Activated naive CD8-positive, alpha-beta T cell treated with anti-CD3 and anti-CD28 coated beads, Interleukin-2, amount 10 ng/mL, durations not matched to agents 7 days and 5 days (primary cell): ENCODE data around the gene CMC4. TPM values are rescaled to one million over a fixed set of nuclear protein-coding genes. Genes with fewer than 3 reads are reported as not detected.

Experiments
- ATAC-seq: fragments of 150-1000 bp; cut with Tn5 transposase; one replicate; pipeline ENCODE4 v1.10.0; 2021; ENCODE audit warnings: low read depth, moderate library complexity
- POLR2A ChIA-PET: fragments of 350-600 bp; sonication (Branson Sonifier 250); formaldehyde crosslinking; loops from one replicate; lab custom pipeline; 2021; ENCODE audit warnings: antibody characterized with exemption; lab: Charles Lee
- DNase-seq: peaks from one replicate; pipeline ENCODE4 v3.0.0; 2021
- H3K27ac Mint-ChIP-seq: one replicate; pipeline ENCODE4 v1.8.0; 2022; ENCODE audit warnings: mild to moderate bottlenecking, mixed read lengths
- H3K27me3 Mint-ChIP-seq: one replicate; pipeline ENCODE4 v1.8.0; 2022; ENCODE audit warnings: mild to moderate bottlenecking, moderate library complexity, mixed read lengths
- H3K36me3 Mint-ChIP-seq: one replicate; pipeline ENCODE4 v1.8.0; 2021; ENCODE audit warnings: mild to moderate bottlenecking, mixed read lengths
- H3K4me1 Mint-ChIP-seq: one replicate; pipeline ENCODE4 v1.8.0; 2021; ENCODE audit warnings: mixed read lengths
- H3K4me3 Mint-ChIP-seq: one replicate; pipeline ENCODE4 v1.8.0; 2022; ENCODE audit warnings: mild to moderate bottlenecking, moderate library complexity, mixed read lengths
- H3K9me3 Mint-ChIP-seq: one replicate; pipeline ENCODE4 v1.8.0; 2021; ENCODE audit warnings: mixed read lengths
- total RNA-seq, 2 experiments: library from RNA; stranded (reverse); gene quantifications; one replicate each; pipeline ENCODE4 v1.2.3, GENCODE V29; 2021

The CMC4 gene
- total RNA-seq, 2 experiments from 2014 or later: 6.7 to 7.5 TPM

DNA sequence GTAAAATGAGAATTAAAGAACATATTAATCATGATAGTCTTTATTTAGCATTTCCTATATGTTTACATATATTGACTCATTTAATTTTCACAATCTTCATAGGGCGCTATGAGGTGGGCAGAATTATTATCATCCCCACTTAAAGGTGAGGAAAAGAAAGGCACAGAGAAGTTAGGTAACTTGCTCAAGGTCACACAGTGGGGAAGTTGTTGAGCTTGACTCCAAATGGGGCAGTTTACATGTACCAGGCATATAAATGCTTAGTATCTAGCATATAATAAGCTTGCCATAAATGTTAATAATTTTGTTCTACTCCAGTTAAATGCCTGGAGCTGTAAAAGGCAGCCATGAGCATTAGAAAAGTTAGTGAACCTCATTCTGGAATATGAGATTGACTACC, 1.5 kb downstream of the CMC4 start:
- H3K9me3 Mint-ChIP-seq: no peaks in the 10 kb centered on the region
- ATAC-seq (no peak), DNase-seq (no peak)
- POLR2A ChIA-PET: no interaction called here
- no peaks in the 10 kb centered on the region for H3K27me3 Mint-ChIP-seq
- H3K36me3 Mint-ChIP-seq: peaks cover 5% of the 10 kb centered on the region
- no peak overlapping the region for H3K27ac Mint-ChIP-seq
- H3K4me3 Mint-ChIP-seq: peak overlapping the region; percentile 91
- H3K4me1 Mint-ChIP-seq: peaks cover 33% of the 10 kb centered on the region

DNA sequence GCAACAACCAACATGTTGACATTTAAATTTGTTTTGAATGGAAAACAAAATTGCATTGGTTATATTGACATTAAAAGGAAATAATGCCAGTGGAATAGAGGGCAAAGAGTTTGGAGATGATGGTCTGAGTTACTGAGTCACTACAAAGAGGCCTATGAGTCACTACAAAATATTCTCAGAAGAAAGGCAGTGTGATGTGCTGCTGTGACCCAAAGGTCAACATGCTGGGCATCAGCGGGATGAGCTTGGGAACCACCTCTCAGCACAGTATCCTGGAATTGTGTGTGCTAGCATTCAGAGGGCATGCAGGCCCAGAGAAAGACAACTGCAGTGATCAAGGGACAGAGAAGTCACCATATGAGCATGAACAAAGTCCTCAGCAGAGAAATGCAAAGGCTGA, 2.8 kb downstream of the CMC4 start:
- Mint-ChIP-seq H3K4me1 (peaks cover 22% of the 10 kb centered on the region), H3K27me3 (no peaks in the 10 kb centered on the region), H3K4me3 (peak overlapping the region; percentile 44), H3K27ac (no peak overlapping the region), H3K9me3 (no peaks in the 10 kb centered on the region), H3K36me3 (peaks cover 5% of the 10 kb centered on the region)
- no peak for DNase-seq
- POLR2A ChIA-PET: no interaction called here
- ATAC-seq: no peak

DNA sequence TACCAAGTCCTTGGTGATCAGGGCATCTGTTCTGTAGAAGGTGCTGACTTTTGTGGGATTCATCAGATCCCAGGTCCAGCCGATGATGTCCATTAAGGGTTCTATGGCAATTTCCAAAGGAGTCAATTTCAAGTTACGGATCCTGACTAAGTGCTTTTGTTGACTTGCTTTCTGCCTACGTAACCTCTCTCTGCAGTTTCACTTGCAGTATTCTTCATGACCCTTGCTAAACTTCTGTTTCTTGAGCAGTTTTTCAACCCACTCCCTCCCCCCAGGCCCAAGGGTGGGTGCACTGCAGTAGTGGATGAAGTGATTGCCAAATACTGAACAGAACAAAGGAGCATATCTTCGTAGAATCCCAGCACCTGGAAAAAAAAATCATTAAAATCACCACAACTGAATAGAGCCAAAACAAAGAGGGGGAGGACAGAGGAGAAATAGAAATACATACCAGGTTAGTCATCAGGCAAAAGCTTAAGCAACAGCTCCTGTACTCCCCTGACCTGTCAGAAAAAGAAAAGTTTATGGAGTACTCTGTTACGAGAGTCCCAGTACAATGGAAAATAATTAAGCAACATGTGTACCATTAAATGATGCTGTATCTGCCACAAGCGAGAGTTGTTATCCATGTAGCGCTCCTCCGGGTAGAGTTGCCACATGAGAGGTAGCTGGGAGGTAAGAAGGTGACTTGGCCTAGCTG, 5.8 kb downstream of the CMC4 start:
- H3K27me3 Mint-ChIP-seq: no peaks in the 10 kb centered on the region
- POLR2A ChIA-PET: no interaction called here
- peaks cover 16% of the 10 kb centered on the region for H3K4me1 Mint-ChIP-seq
- no peaks in the 10 kb centered on the region for H3K9me3 Mint-ChIP-seq
- DNase-seq (no peak), ATAC-seq (no peak)
- no peak overlapping the region for H3K27ac Mint-ChIP-seq
- no peak overlapping the region for H3K4me3 Mint-ChIP-seq
- peaks cover 2% of the 10 kb centered on the region for H3K36me3 Mint-ChIP-seq

DNA sequence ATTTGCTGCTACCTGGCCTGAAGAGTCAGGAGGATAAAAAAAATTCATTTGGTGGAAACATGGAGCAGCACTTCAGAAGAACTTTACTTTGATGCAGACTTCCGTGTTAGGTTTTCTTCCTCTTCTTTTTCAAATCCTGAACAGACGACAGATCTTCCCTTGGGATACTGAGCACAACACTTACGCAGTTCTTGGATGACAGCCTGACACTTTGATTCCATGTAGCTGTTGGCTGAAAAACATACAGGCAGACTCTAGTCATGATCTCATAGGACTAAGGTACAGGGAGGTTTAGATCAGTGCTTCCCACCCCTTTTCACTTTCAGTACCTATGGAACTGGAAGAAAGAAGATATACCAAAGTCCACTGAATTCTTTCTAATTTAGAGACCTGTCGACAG, 9.2 kb downstream of the CMC4 start:
- Mint-ChIP-seq H3K9me3 (no peaks in the 10 kb centered on the region), H3K36me3 (peaks cover 2% of the 10 kb centered on the region), H3K27ac (no peak overlapping the region), H3K4me3 (no peak overlapping the region), H3K27me3 (no peaks in the 10 kb centered on the region), H3K4me1 (peaks cover 10% of the 10 kb centered on the region)
- no peak for DNase-seq
- ATAC-seq: no peak
- POLR2A ChIA-PET: no interaction called here

DNA sequence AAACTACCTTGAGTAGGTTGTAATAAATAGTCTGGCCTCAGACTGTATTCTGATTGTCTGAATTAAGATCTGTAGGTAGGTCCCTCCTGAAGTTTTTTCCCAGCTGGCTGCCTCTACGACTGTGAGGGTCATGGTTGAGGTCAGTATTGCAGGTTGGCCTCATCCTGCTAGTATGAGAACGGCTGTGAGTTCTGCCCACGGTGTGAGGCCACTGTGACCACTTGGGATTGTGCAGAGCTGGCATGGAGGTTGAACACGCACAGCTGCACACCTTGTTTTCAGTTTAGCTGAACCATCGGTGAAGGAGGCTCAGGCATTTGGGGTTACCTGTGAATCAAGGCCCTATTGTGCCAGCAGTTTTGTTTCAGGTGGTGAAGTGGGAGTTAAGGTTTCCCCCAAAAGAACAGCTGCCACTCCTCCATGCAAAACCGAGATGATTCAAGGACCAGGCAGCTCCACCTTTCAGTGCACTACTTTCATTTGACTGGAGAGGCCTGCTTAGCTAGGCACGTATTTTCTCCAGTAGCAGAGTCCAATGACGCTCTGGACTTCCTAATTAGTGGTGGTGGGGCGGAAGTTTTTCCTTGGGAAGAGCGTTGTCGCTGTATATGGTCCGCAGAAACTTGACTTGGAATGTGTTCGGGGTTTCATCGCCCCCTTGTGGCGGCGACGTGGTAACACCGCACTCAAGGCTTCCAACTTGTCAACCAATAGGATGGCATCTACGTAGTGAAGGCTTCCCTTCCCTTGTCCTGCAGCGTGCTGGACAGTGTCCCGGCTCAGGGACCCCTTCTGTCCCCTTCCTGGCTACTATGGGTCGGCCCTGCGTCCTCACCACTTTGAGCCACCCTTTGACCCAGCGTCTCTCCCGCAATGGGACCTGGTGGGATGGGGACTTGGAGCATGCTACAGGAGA, 13.8 kb downstream of the CMC4 start:
- DNase-seq (peak; percentile 53), ATAC-seq (peak; percentile 77)
- Mint-ChIP-seq H3K27me3 (no peaks in the 10 kb centered on the region), H3K9me3 (no peaks in the 10 kb centered on the region), H3K4me3 (peak overlapping the region; percentile 76), H3K4me1 (peaks cover 24% of the 10 kb centered on the region), H3K27ac (peak overlapping the region; percentile 78), H3K36me3 (peaks cover 9% of the 10 kb centered on the region)
- POLR2A ChIA-PET: interaction anchor here (0.6 to 1.6 kb wide), 3 partner anchors 15 to 510 kb away, joined by 3 read pairs; partner anchors contain the start of gene G6PD

DNA sequence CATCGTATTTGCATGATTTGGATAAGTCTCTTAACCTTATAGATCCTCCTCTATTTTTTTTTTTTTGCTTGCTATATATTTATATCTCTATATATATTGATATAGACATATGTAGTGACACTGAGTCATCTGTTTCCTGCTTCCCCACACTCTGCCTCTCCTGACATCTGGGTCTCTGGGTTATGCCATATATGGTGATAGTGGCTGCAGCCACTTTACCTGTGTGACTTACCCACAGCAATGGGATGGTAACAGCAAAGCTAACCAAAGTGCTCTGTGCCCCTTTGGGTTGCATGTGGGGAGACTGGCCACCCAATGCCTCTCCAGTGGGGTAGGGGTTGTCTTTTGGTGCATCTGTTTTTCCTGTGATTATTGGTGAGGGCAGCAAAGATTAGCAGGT, 14.5 kb downstream of the CMC4 start:
- no peaks in the 10 kb centered on the region for H3K27me3 Mint-ChIP-seq
- POLR2A ChIA-PET: interaction anchor here (0.6 to 1.6 kb wide), 3 partner anchors 15 to 510 kb away, joined by 3 read pairs; partner anchors contain the start of gene G6PD
- no peak for DNase-seq
- peaks cover 24% of the 10 kb centered on the region for H3K4me1 Mint-ChIP-seq
- H3K27ac Mint-ChIP-seq: peak overlapping the region; percentile 78
- no peaks in the 10 kb centered on the region for H3K9me3 Mint-ChIP-seq
- peak; percentile 75 for ATAC-seq
- H3K36me3 Mint-ChIP-seq: peaks cover 9% of the 10 kb centered on the region
- peak overlapping the region; percentile 76 for H3K4me3 Mint-ChIP-seq

DNA sequence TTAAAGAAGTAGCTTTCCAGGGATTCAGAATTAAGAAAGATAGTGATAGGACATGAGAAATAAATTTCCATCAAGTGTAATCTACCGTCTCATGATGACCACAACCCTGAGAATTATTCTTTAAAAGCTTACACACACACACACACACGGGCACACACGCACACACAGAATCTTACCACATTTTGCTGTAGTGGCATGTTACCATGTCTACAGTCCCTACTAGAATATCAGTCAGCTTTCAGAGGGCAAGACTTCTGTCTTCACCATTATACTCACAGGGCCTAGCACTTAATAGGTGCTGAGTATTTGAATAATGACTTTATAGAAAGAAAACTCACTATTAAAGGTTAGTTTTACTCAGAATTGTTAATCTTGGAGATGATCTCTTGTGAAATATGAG, 15.4 kb downstream of the CMC4 start:
- DNase-seq (no peak), ATAC-seq (no peak)
- POLR2A ChIA-PET: interaction anchor here (1.0 kb wide), 1 partner anchor 27 kb away, joined by 3 read pairs; no protein-coding TSS in a partner anchor
- no peak overlapping the region for H3K27ac Mint-ChIP-seq
- no peak overlapping the region for H3K4me3 Mint-ChIP-seq
- no peaks in the 10 kb centered on the region for H3K27me3 Mint-ChIP-seq
- H3K36me3 Mint-ChIP-seq: peaks cover 9% of the 10 kb centered on the region
- peaks cover 26% of the 10 kb centered on the region for H3K4me1 Mint-ChIP-seq
- H3K9me3 Mint-ChIP-seq: no peaks in the 10 kb centered on the region

DNA sequence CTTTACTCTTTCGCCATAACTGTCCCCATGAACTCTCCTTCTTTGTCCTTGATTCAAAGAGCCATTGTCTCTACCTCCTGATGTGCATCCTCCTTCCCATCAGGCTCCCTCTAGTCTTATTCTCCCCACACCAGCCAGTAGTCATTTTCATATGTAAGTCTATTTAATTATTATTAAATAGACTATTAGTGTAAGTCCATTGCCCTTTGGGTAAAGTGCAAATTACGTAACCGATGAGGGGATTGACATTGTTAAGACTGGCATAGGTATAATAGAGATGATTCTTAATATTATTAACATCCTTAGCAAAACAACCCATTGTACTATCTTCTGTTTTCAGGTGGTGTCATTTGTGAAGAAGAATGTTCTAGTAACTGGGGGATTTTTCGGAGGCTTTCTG, 16.7 kb downstream of the CMC4 start:
- Mint-ChIP-seq H3K27ac (no peak overlapping the region), H3K4me1 (peaks cover 32% of the 10 kb centered on the region), H3K36me3 (peaks cover 9% of the 10 kb centered on the region)

DNA sequence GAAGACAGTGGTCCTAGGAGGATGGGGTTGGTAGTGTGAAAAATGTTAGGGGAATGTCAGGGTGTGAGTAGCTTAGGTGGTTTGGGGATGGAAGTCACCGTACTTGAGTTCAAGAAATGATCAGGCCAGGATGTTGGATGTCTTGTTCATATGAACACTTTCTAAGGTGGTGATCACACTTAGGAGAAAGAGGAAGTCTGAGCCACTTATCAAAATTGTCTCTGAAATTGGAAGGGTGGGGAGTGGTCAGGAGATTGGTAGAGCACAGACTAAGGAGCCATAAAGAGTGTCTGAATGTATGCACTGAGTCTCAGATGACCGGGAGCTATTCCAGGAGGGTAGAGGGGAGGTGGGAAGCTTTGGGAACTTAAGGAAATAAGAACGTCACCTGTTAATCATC, 17.3 kb downstream of the CMC4 start:
- no peak overlapping the region for H3K4me3 Mint-ChIP-seq
- no peak overlapping the region for H3K27ac Mint-ChIP-seq
- H3K27me3 Mint-ChIP-seq: no peaks in the 10 kb centered on the region
- peaks cover 37% of the 10 kb centered on the region for H3K4me1 Mint-ChIP-seq
- peaks cover 9% of the 10 kb centered on the region for H3K36me3 Mint-ChIP-seq
- POLR2A ChIA-PET: no interaction called here
- no peak for DNase-seq
- H3K9me3 Mint-ChIP-seq: no peaks in the 10 kb centered on the region
- no peak for ATAC-seq

More for the DNA sequence above, 16.7 kb downstream of the CMC4 start:
- DNase-seq (no peak), ATAC-seq (no peak)
- Mint-ChIP-seq H3K27me3 (no peaks in the 10 kb centered on the region), H3K9me3 (no peaks in the 10 kb centered on the region), H3K4me3 (no peak overlapping the region)
- POLR2A ChIA-PET: no interaction called here

DNA sequence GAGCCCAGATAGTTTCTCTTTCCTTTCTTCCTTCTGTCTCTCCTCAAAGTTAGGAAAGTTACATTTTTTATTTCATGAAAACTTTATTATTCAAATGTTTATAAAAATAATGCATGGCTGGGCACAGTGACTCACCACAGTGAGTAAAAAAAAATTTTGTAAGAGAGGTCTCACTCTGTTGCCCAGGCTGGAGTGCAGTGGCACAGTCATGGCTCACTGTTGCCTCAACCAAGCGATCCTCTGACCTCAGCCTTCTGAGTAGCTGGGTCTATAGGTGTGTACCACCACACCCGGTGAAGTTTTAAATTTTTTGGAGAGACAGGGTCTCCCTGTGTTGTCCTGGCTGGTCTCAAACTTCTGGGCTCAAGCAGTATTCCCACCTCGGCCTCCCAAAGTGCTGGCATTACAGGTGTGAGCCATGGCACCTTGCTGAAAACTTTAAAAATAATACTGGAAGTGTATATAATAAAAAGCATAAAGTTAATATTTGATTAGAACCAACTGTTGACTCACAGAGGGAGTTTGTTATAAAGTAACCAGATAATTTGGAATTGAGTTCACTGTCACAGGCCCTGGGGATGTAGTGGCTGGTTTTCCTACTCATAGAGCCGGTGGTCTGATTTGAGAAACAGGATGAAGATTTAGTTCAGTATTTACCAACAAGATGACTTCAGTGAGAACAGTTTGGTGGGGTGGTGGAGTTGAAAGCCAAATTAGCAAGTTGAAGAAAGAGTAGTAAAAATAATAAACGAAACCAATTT, 18.0 kb downstream of the CMC4 start:
- Mint-ChIP-seq H3K9me3 (no peaks in the 10 kb centered on the region), H3K27ac (no peak overlapping the region), H3K27me3 (no peaks in the 10 kb centered on the region), H3K4me3 (no peak overlapping the region), H3K36me3 (peaks cover 9% of the 10 kb centered on the region), H3K4me1 (peaks cover 39% of the 10 kb centered on the region)
- ATAC-seq (no peak), DNase-seq (no peak)
- POLR2A ChIA-PET: no interaction called here

DNA sequence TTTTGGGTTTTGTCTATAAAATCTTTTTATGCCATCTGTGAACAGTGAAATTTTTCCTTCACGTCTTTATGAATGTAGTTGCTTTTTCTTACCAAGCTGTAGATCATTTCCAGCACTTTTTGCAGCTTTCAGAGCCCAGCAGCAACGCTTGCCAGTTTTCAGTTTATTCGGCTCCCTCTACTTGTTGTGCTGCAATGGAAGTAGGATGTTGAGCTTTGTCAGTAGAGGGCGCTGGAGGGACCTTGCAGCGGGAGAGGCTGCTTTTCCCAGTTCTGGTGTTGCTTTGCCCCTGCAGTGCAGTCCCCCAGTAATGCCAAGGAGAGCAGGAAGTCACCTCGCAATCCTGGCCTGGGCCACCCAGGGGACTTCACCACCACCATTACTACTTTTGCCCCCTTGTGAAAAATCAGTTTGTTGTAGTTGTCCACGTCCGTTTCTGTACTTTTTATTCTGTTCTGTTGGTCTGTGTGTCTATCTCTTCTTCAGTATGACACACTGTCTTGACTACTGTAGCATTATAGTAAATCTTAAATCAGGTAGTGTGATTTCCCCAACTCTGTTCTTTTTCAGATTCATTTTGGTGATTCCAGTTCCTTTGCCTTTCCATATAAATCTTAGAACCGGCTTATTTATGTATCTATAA, 21.8 kb downstream of the CMC4 start:
- POLR2A ChIA-PET: no interaction called here

DNA sequence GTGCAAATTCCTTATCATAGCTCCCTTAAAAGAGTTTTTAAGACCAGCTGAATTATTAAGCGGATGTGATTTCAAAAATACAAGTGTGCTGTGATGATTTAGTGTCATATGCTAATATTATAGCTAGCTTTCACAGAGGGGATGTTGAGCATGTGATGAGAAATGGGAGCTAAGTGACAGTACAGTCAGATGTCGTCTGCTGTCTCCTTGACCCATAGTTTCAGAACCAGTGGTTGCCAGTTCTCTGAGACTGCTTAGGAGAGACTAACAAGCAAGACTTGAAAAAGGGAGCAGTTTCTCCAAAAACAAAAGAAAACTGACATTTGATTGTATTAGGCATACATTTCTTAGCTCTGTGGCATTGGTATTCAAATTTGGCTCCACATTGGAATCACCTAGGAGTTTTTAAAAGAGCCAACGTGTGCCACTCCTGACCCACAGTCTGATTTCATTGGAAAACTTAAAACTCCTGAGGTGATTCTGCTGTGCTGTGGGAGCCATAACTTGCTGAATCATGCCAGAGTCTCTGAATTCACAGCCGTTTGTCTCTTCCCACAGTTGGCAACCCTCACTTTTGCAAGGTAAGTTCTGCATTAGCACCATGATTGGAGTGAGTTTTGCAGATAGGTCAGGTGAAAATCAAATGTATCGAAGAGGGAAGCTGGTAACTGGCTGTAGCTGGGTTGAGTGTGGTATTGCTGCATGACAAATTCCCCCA, 24.0 kb downstream of the CMC4 start:
- Mint-ChIP-seq H3K36me3 (peaks cover 12% of the 10 kb centered on the region), H3K4me1 (peaks cover 19% of the 10 kb centered on the region), H3K27me3 (no peaks in the 10 kb centered on the region), H3K9me3 (no peaks in the 10 kb centered on the region), H3K27ac (no peak overlapping the region), H3K4me3 (no peak overlapping the region)
- POLR2A ChIA-PET: no interaction called here
- ATAC-seq: no peak
- DNase-seq: no peak

More for the DNA sequence above, 21.8 kb downstream of the CMC4 start:
- ATAC-seq: peak; percentile 47
- peaks cover 27% of the 10 kb centered on the region for H3K4me1 Mint-ChIP-seq
- H3K27me3 Mint-ChIP-seq: no peaks in the 10 kb centered on the region
- no peak for DNase-seq
- H3K27ac Mint-ChIP-seq: no peak overlapping the region
- no peak overlapping the region for H3K4me3 Mint-ChIP-seq
- H3K36me3 Mint-ChIP-seq: peaks cover 11% of the 10 kb centered on the region
- no peaks in the 10 kb centered on the region for H3K9me3 Mint-ChIP-seq
